Heart left ventricle (tissue), 16 donors: ENCODE results near the gene CIAO2A. TPM values are rescaled to one million over a fixed set of nuclear protein-coding genes. Genes with fewer than 3 reads are reported as not detected.
"Not testable (repeated sequence)": the region's sequence is repeated elsewhere in the genome, so short reads cannot be mapped to it uniquely, and the experiment has no call there.

Experiments used
- ATAC-seq, 4 donors: fragments of 200-7000 bp; cut with Tn5 transposase; one replicate each; pipeline ENCODE4 v1.9.1; 2020 to 2022; ENCODE audit warnings: moderate library complexity in 4 of 4, mild to moderate bottlenecking in 3 of 4, moderate number of reproducible peaks in 1 of 4
- DNase-seq, 5 donors: peaks; one replicate each; pipeline ENCODE4 v3.0.0-alpha.2; 2020
- H3K27ac ChIP-seq, 12 donors: fragments of 200-600 bp; sonication (generic) in 4 of 12; one replicate each; pipeline versions ENCODE4 v1.5.0 to v1.8.0; 2016 to 2022; ENCODE audit warnings: mild to moderate bottlenecking in 2 of 12
- H3K27me3 ChIP-seq, 9 donors: fragments of 200-600 bp; sonication (generic) in 2 of 9; one replicate each; pipeline versions ENCODE4 v1.5.1 to v1.8.0; 2016 to 2022; ENCODE audit warnings: mild to moderate bottlenecking in 3 of 9
- H3K36me3 ChIP-seq, 9 donors: fragments of 200-600 bp; sonication (generic) in 2 of 9; one replicate each; pipeline versions ENCODE4 v1.5.0 to v1.8.0; 2018 to 2022; ENCODE audit warnings: mild to moderate bottlenecking in 2 of 9
- H3K4me1 ChIP-seq, 12 donors: fragments of 200-600 bp; sonication (generic) in 4 of 12; one replicate each; pipeline versions ENCODE4 v1.5.0 to v1.8.0; 2016 to 2022; ENCODE audit warnings: mild to moderate bottlenecking in 3 of 12
- H3K4me3 ChIP-seq, 12 donors: fragments of 200-600 bp; sonication (generic) in 4 of 12; one replicate each; pipeline versions ENCODE4 v1.5.0 to v1.8.0; 2017 to 2022; ENCODE audit warnings: mild to moderate bottlenecking in 9 of 12, moderate library complexity in 4 of 12
- H3K9me3 ChIP-seq, 12 donors: fragments of 200-600 bp; sonication (generic) in 4 of 12; one replicate each; pipeline versions ENCODE4 v1.5.0 to v1.8.0; 2016 to 2022; ENCODE audit warnings: mild to moderate bottlenecking in 1 of 12
- POLR2A ChIP-seq, 2 donors: fragments of 450-650 bp; IDR thresholded peaks; one replicate each; pipeline ENCODE4 v1.6.1; 2017; ENCODE audit warnings: antibody characterized with exemption in 2 of 2, mild to moderate bottlenecking in 2 of 2, moderate library complexity in 2 of 2
- WGBS, 4 donors: extraction: QIAGEN DNeasy Blood & Tissue Kit in 2 of 4; methylation state at CpG; one replicate each; pipeline versions ENCODE4 v1.1.5 to v1.1.7; 2013 to 2018; 5-methylcytosine and 5-hydroxymethylcytosine counted together
- intact Hi-C, 10 donors: fragments of 100-400 bp; cut with DNase I; formaldehyde crosslinking; loops; one replicate each; pipeline versions ENCODE4 v1.11.1 to v1.14.2; 2022
- polyA plus RNA-seq, 2 donors: library from polyadenylated mRNA; stranded (reverse); fragments of 200-250 nt; gene quantifications; one replicate each; pipeline ENCODE4 v1.2.3, GENCODE V29; 2013
- total RNA-seq, 9 donors: library from RNA; depleted of rRNA in 2 of 9; stranded (reverse); fragments of >200 nt in 2 of 9; fragmentation: NEBNext Ultra II Directional in 3 of 9; extraction: Animal tissue kit (Norgen Biotek cat#: 25700) in 3 of 9; gene quantifications; one replicate each; pipeline versions ENCODE4 v1.1.0 to v1.2.4, GENCODE V29; 2016 to 2023
- TF ChIP-seq, protein P1 (sequence below), 12 donors: fragments of 200-600 bp; sonication (generic) in 4 of 12; IDR thresholded peaks; one replicate each; pipeline versions ENCODE4 v1.5.0 to v1.8.0; 2018 to 2022; ENCODE audit warnings: antibody characterized with exemption in 12 of 12, mild to moderate bottlenecking in 5 of 12
- donor health status: ischemic (EF 13 %, LVEDD 7.1; RV severe dilation, severe dysfunction).
- donor health status: healthy with polysubstance abuse.
- donor health status: DM: no; HTN: yes; CAD: no.
- donor health status: DM: no; HTN: no; CAD: no.
- donor health status: ischemic (EF 25% LVEDD 6.9; RV normal size, moderate dysfunction).
- donor health status: ischemic (EF 25% LVEDD 5.7; RV mildly dilated, moderate dysfunction).
- donor health status: healthy.
- donor health status: DM: yes; HTN: yes; CAD: no.
- donor health status: ischemic (EF 35%, LVEDD 5.7; RV mildly dilated, moderate dysfunction).
- donor health status: nonischemic (EF 11% LVEDD 7.7; RV severe dilation, severe dysfunction).
- donor health status: DM: yes; HTN: yes; CAD: no.
- donor health status: PGD.
- donor health status: ischemic (EF 29% LVEDD 5.4; RV normal size, mild dysfunction).
- donor health status: nonischemic (EF 23%, LVEDD 6.1; RV moderate dilation, normal function).

The CIAO2A gene
- total and polyA plus RNA-seq, 11 donors: 41.6 to 114 (median 56.5) TPM

DNA sequence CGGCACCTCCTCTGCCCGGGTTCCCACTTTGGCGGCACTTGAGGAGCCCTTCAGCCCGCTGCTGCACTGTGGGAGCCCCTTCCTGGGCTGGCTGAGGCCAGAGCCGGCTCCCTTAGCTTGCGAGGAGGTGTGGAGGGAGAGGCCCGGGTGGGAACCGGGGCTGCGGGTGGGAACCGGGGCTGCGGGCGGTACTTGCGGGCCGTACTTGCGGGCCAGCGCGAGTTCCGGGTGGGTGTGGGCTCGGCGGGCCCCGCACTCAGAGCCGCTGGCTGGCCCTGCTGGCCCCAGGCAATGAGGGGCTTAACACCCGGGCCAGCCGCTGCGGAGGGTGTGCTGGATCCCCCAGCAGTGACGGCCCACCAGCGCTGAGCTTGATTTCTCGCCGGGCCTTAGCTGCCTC, 32.9 kb downstream of the CIAO2A start:
- H3K36me3 ChIP-seq: no peaks in the 10 kb centered on the region
- ATAC-seq (no peak), DNase-seq (no peak)
- peaks cover 0 to 4% (median 0%) of the 10 kb centered on the region in 12 donors for H3K9me3 ChIP-seq
- no peaks in the 10 kb centered on the region for H3K27me3 ChIP-seq
- no peaks in the 10 kb centered on the region for H3K4me1 ChIP-seq
- TF ChIP-seq, protein P1, sequence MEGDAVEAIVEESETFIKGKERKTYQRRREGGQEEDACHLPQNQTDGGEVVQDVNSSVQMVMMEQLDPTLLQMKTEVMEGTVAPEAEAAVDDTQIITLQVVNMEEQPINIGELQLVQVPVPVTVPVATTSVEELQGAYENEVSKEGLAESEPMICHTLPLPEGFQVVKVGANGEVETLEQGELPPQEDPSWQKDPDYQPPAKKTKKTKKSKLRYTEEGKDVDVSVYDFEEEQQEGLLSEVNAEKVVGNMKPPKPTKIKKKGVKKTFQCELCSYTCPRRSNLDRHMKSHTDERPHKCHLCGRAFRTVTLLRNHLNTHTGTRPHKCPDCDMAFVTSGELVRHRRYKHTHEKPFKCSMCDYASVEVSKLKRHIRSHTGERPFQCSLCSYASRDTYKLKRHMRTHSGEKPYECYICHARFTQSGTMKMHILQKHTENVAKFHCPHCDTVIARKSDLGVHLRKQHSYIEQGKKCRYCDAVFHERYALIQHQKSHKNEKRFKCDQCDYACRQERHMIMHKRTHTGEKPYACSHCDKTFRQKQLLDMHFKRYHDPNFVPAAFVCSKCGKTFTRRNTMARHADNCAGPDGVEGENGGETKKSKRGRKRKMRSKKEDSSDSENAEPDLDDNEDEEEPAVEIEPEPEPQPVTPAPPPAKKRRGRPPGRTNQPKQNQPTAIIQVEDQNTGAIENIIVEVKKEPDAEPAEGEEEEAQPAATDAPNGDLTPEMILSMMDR (IDR thresholded peaks at IDR 0.05): no peak
- no peak for TF ChIP-seq POLR2A (IDR thresholded peaks at IDR 0.05)
- H3K4me3 ChIP-seq: no peak overlapping the region
- no peak overlapping the region for H3K27ac ChIP-seq
- whole genome bisulfite sequencing, 4 donors: 94 to 98% (median 96%) methylated on average over 24 to 29 of the region's 29 CpGs
- intact Hi-C loops: loop anchor here in 1 of 10 donors (10.0 kb wide), 2 partner anchors 446 to 576 kb away; no protein-coding TSS in a partner anchor

DNA sequence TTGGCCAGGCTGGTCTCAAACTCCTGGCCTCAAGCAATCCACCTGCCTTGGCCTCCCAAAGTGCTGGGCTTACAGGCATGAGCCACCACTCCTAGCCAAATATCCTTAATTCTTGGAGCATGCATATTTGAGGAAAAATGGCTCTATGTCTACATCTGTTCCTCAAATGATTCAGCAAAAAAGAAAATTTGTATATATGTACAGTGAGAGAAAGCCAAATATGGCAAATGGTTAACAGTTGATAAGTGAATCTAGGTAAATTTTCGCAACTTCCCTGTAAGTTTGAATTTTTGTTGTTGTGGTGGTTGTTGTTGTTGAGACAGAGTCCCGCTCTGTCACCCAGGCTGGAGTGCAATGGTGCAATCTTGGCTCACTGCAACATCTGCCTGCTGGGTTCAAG, 34.5 kb downstream of the CIAO2A start:
- H3K9me3 ChIP-seq, H3K4me3 ChIP-seq, ATAC-seq, H3K36me3 ChIP-seq, intact Hi-C loops, DNase-seq, H3K27me3 ChIP-seq, H3K4me1 ChIP-seq, H3K27ac ChIP-seq: not testable (repeated sequence)
- WGBS, 4 donors: 93 to 98% (median 95%) methylated on average over 2 of the region's 2 CpGs

DNA sequence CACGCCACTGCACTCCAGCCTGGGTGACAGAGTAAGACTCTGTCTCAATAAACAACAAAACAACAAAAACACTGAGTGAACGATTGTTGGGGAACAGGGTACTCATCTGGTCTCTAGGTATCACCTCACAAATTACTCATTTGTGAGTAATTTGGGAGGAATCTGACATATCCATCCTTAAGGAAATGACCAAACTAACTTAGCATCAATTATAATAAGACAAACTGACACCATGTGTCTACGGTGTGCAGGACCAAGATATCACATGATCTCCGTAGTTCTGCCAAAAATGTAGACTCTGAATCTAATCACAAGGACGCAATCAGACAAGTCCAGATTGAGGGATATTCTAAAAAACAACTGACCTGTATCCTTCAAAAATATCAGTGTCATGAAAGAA, 35.4 kb downstream of the CIAO2A start:
- Histone ChIP-seq H3K9me3 (peaks cover 0 to 4% (median 0%) of the 10 kb centered on the region in 12 donors), H3K36me3 (no peaks in the 10 kb centered on the region), H3K27me3 (no peaks in the 10 kb centered on the region), H3K27ac (no peak overlapping the region), H3K4me3 (no peak overlapping the region), H3K4me1 (no peaks in the 10 kb centered on the region)
- WGBS, 4 donors: 80 to 84% (median 82%) methylated on average over 5 of the region's 5 CpGs
- ATAC-seq (no peak), DNase-seq (no peak)
- TF ChIP-seq POLR2A (IDR thresholded peaks at IDR 0.05): no peak
- TF ChIP-seq, protein P1 (IDR thresholded peaks at IDR 0.05): no peak
- intact Hi-C loops: no loop called here

DNA sequence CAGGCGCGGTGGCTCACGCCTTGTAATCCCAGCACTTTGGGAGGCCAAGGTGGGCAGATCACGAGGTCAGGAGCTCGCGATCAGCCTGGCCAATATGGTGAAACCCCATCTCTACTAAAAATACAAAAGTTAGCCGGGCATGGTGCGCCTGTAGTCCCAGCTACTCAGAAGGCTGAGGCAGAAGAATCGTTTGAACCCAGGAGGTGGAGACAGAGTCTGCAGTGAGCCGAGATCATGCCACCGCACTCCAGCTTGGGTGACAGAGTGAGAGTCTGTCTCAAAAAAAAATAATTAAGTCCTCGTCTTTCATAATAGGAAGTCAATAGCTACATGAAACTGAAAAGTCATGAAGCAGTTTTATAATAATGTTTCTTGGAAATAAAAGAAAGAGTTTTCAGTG, 40.0 kb downstream of the CIAO2A start:
- WGBS, 4 donors: 86 to 90% (median 87%) methylated on average over 12 of the region's 12 CpGs
- H3K9me3 ChIP-seq, H3K27ac ChIP-seq, H3K27me3 ChIP-seq, ATAC-seq, H3K36me3 ChIP-seq, DNase-seq, H3K4me3 ChIP-seq: not testable (repeated sequence)
- intact Hi-C loops: loop anchor here in 1 of 10 donors (5.0 kb wide), 1 partner anchor 306 kb away; no protein-coding TSS in a partner anchor
- H3K4me1 ChIP-seq: peaks cover 0 to 21% (median 0%) of the 10 kb centered on the region in 12 donors

DNA sequence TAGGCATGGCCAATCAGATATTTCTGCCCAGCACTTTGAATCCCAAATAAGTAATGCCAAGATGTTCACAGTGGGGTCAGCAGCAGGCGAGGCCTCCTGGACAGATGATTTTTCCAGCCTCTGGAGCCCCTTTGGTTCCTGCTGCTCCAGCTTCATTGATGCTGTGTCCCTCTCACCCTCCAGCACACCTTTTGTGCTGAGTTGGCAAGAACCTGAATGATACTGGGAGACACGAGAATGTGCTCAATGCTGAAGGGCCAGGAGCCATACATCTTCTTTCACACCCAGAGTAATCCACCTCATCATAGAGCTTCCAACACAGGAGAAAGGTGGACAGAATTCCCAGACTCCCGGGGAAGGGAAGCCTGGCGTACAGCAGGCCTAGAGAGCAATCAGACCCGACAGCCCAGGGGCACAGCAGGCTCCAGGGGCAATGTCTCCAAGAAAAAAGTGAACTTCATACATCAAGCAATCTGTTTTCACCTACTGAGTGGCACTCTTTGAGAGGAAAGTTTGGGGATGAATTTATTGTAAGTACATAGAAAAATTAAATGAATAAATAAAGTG, 40.6 kb downstream of the CIAO2A start:
- intact Hi-C loops: loop anchor here in 1 of 10 donors (5.0 kb wide), 1 partner anchor 306 kb away; no protein-coding TSS in a partner anchor
- ATAC-seq: no peak
- H3K27ac ChIP-seq: no peak overlapping the region
- no peak for DNase-seq
- no peaks in the 10 kb centered on the region for H3K27me3 ChIP-seq
- H3K36me3 ChIP-seq: no peaks in the 10 kb centered on the region
- no peak overlapping the region for H3K4me3 ChIP-seq
- no peaks in the 10 kb centered on the region for H3K9me3 ChIP-seq
- peaks cover 0 to 27% (median 0%) of the 10 kb centered on the region in 12 donors for H3K4me1 ChIP-seq
- no peak for TF ChIP-seq POLR2A (IDR thresholded peaks at IDR 0.05)
- TF ChIP-seq, protein P1 (IDR thresholded peaks at IDR 0.05): no peak
- WGBS, 4 donors: 94 to 97% (median 96%) methylated on average over 5 of the region's 5 CpGs
